ENCODE data around the gene CISTR.
A peak's percentile ranks its signal among the peaks of the same experiment; 100 is the strongest.
"Not testable (repeated sequence)": the region's sequence is repeated elsewhere in the genome, so short reads cannot be mapped to it uniquely, and the experiment has no call there.

Gene CISTR

DNA sequence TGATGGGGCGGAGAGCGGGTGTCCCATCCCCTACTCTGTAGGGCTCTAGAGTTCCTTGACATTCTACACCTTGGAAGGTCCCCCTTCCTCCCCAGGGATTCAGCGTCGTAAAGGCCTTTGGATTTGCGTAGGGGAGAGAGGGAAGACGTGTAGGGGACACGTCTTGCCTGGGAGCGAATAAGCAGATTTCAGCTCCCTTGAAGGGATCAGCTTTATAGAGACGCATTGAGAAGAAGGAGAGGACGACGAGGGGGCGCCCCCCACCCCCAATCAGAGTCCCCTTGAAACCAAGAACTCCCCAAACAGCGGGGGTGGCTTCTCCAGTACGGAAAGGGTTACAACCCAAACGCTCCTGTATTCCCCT, 24.9 kb downstream of the CISTR start:
- H3K4me3 ChIP-seq (ENCODE audit: low read depth, low read length), result peak overlapping the region; percentile 94
- no peak for DNase-seq (ENCODE audit: low read depth)
- TF ChIP-seq, protein P1, sequence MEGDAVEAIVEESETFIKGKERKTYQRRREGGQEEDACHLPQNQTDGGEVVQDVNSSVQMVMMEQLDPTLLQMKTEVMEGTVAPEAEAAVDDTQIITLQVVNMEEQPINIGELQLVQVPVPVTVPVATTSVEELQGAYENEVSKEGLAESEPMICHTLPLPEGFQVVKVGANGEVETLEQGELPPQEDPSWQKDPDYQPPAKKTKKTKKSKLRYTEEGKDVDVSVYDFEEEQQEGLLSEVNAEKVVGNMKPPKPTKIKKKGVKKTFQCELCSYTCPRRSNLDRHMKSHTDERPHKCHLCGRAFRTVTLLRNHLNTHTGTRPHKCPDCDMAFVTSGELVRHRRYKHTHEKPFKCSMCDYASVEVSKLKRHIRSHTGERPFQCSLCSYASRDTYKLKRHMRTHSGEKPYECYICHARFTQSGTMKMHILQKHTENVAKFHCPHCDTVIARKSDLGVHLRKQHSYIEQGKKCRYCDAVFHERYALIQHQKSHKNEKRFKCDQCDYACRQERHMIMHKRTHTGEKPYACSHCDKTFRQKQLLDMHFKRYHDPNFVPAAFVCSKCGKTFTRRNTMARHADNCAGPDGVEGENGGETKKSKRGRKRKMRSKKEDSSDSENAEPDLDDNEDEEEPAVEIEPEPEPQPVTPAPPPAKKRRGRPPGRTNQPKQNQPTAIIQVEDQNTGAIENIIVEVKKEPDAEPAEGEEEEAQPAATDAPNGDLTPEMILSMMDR (IDR thresholded peaks at IDR 0.05; ENCODE audit: insufficient read depth, low read depth, low read length, missing control alignments), result no peak

DNA sequence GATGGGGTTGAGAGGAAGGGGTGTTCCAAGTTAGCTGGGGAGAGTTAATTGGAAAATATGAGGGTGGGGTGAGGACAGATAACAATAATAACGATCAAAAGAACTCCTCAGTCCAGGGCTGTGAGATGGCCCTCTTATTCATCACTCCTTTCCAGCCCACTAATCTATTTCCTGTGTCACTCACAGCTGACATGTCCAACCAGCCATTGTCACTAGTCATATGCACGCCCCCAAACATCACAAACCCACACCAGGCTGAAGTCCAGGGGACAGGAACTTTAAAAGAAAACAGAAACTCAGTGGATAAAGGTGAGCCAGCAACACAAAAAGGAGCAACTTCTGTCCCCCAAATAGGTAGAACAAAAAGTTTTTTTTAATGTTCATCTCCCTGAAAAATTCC, 25.4 kb downstream of the CISTR start:
- H3K4me3 ChIP-seq (ENCODE audit: low read depth, low read length), result peak overlapping the region; percentile 94
- peak; percentile 50 for DNase-seq (ENCODE audit: low read depth)

DNA sequence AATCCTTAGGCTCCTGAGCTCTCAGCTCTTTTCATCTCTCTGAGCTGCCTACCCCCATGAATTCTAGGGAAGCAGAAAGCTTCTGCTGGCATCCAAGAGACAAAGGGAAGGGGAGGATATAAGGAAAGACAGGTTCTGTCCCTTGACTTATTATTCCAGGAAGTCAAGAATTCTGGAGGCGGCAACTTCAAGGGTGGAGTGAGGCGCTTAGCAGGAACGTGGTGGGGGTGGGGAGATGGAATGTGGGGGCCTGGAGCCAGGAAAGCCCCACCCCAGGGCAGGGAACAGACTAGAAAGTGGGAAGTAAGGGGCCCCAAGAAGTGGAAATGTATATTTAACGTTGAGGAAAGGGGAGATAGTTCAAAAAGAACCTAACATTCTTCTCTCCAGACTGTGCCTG, 26.0 kb downstream of the CISTR start:
- H3K4me3 ChIP-seq (ENCODE audit: low read depth, low read length), result no peak overlapping the region
- TF ChIP-seq, protein P1 (IDR thresholded peaks at IDR 0.05; ENCODE audit: insufficient read depth, low read depth, low read length, missing control alignments), result no peak
- no peak for DNase-seq (ENCODE audit: low read depth)

More for the DNA sequence above, 25.4 kb downstream of the CISTR start:
- TF ChIP-seq, protein P1 (IDR thresholded peaks at IDR 0.05; ENCODE audit: insufficient read depth, low read depth, low read length, missing control alignments), result no peak

DNA sequence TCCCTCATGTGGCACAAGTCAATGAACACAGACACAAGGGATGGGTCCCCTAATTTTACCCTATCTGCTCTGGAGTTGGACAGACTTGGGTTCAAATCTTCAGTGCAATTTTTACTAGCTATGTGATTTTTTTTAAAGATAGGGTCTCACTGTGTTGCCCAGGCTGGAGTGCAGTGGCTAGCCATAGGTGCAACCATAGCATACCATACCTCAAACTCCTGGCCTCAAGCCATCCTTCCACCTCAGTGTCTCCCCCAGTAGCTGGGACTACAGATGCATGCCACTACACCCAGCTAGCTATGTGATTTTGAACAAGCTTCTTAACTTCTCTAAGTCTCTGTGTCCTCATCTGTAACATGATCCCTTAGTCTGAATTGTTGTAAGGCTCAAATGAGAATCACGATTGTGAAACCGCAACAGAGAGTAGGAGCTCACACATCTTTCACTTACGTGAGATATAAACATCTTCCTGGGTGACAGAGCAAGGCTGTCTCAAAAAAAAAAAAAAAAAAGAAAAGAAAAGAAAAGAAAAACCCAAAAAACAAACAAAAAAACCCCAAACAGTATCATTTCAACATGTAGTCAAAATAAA, 29.2 kb downstream of the CISTR start:
- TF ChIP-seq, protein P1 (IDR thresholded peaks at IDR 0.05; ENCODE audit: insufficient read depth, low read depth, low read length, missing control alignments), result no peak

DNA sequence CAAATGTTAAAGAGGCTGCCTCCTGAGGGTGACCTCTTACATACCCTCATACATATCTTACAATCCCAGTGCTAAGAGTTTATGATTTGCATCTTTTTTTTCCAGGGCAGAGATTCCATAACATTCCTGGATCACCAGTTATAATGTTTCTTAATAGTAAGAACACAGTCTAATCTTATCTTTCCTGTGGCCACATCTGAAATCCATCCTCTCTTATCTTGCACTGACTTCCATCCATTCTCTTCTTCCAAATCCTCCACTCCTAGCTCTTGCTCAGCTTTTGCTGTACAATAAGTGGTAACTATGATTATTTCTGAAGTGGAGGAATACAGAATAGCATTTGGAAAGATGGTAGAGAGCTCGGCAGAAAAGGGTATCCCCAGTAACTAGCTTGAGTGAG, 30.8 kb downstream of the CISTR start:
- TF ChIP-seq, protein P1 (IDR thresholded peaks at IDR 0.05; ENCODE audit: insufficient read depth, low read depth, low read length, missing control alignments), result no peak
- no peak overlapping the region for H3K4me3 ChIP-seq (ENCODE audit: low read depth, low read length)
- DNase-seq (ENCODE audit: low read depth), result no peak

More for the DNA sequence above, 29.2 kb downstream of the CISTR start:
- H3K4me3 ChIP-seq (ENCODE audit: low read depth, low read length), result no peak overlapping the region
- peak; percentile 85 for DNase-seq (ENCODE audit: low read depth)

DNA sequence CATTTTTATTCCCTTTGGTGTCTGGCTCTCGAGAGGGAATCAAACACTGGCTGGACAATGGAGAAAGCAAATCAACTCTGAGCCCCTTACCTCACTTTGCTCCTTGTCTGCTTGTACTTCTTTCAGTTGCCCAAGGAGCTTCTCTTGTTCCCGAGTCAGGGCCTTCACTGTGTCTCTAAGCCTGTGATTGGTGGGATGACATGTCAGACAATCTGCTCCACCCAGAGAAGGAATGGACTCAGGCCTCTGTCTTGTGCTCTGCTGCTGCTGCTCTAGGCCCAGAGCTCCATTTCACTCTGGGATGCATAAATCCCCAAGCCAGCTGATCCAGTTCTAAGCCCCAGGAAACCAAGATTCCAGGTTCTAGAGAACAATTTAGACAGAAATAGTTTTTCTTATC, 32.1 kb downstream of the CISTR start:
- no peak overlapping the region for H3K4me3 ChIP-seq (ENCODE audit: low read depth, low read length)
- DNase-seq (ENCODE audit: low read depth), result no peak
- TF ChIP-seq, protein P1 (IDR thresholded peaks at IDR 0.05; ENCODE audit: insufficient read depth, low read depth, low read length, missing control alignments), result no peak

DNA sequence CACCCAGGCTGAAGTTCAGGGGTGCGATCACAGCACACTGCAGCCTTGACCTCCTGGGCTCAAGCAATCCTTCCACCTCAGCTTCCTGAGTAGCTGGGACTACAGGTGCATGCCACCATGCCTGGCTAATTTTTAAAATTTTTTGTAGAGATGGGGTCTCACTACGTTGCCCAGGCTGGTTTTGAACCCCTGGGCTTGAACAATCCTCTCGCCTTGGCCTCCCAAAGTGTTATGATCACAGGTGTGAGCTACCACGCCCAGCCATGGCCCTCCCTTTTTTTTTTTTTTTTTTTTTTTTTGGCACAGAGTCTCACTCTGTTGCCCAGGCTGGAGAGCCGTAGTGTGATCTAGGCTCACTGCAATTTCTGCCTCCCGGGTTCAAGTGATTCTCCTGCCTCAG, 33.2 kb downstream of the CISTR start:
- not testable (repeated sequence) for DNase-seq (ENCODE audit: low read depth); H3K4me3 ChIP-seq (ENCODE audit: low read depth, low read length)

All from GM12865 (cell line).